CD14-positive monocyte (primary cell): ENCODE data around the gene B4GALT1. TPM values are rescaled to one million over a fixed set of nuclear protein-coding genes. Genes with fewer than 3 reads are reported as not detected.
A peak's percentile ranks its signal among the peaks of the same experiment; 100 is the strongest.

Experiments used
- DNase-seq, 3 donors: peaks; one replicate each; pipeline ENCODE4 v3.0.0-alpha.2; 2011 to 2022
- H2AFZ ChIP-seq: 2 replicates; pipeline ENCODE4 v1.6.0; 2012; ENCODE audit warnings: mild to moderate bottlenecking, low read depth, low read length, inconsistent platforms; ENCODE audit not compliant: insufficient read depth, poor library complexity, severe bottlenecking
- H3K27ac ChIP-seq, 2 donors: 1 replicate in 1 of 2; 2 replicates in 1 of 2; pipeline ENCODE4 v1.5.1; 2012 to 2013; ENCODE audit warnings: low read length in 2 of 2, control low read depth in 1 of 2, inconsistent platforms in 1 of 2, low read depth in 1 of 2, mild to moderate bottlenecking in 1 of 2
- H3K27me3 ChIP-seq, 2 donors: one replicate each; pipeline versions ENCODE4 v1.6.0 to v1.6.1; 2011 to 2013; ENCODE audit warnings: low read length in 2 of 2; ENCODE audit not compliant: control insufficient read depth in 2 of 2, insufficient read depth in 2 of 2
- H3K36me3 ChIP-seq, 2 donors: replicated peaks in 1 of 2; 1 replicate in 1 of 2; 2 replicates in 1 of 2; pipeline versions ENCODE4 v1.5.1 to v1.6.1; 2012 to 2013; ENCODE audit warnings: low read length in 2 of 2, control low read depth in 1 of 2, inconsistent platforms in 1 of 2, mild to moderate bottlenecking in 1 of 2; ENCODE audit not compliant: insufficient read depth in 2 of 2, control insufficient read depth in 1 of 2
- H3K4me1 ChIP-seq, 2 donors: 1 replicate in 1 of 2; 2 replicates in 1 of 2; pipeline versions ENCODE4 v1.5.1 to v1.6.1; 2012 to 2013; ENCODE audit warnings: low read length in 2 of 2, control low read depth in 1 of 2, inconsistent platforms in 1 of 2, mild to moderate bottlenecking in 1 of 2, moderate library complexity in 1 of 2; ENCODE audit not compliant: insufficient read depth in 2 of 2, control insufficient read depth in 1 of 2
- H3K4me2 ChIP-seq: replicated peaks from 2 replicates; pipeline ENCODE3; 2012; ENCODE audit warnings: low read length, moderate library complexity, mild to moderate bottlenecking; ENCODE audit not compliant: poor library complexity, severe bottlenecking; ENCODE audit errors: extremely low read depth
- H3K4me3 ChIP-seq, 3 experiments: fragments of 200-600 bp in 1 of 3; sonication (generic) in 1 of 3; replicated peaks in 1 of 3; 1 replicate in 2 of 3; 2 replicates in 1 of 3; pipeline ENCODE4 v1.5.1; 2011 to 2013; ENCODE audit warnings: low read length in 3 of 3, mild to moderate bottlenecking in 3 of 3, control low read depth in 2 of 3, low read depth in 2 of 3, inconsistent platforms in 1 of 3, moderate library complexity in 1 of 3
- H3K79me2 ChIP-seq: 2 replicates; pipeline ENCODE4 v1.6.0; 2012; ENCODE audit warnings: mild to moderate bottlenecking, control low read depth, inconsistent platforms, low read length, moderate library complexity; ENCODE audit not compliant: insufficient read depth
- H3K9ac ChIP-seq: 2 replicates; pipeline ENCODE4 v1.6.0; 2017; ENCODE audit warnings: low read length, mild to moderate bottlenecking; ENCODE audit not compliant: insufficient read depth, poor library complexity, severe bottlenecking
- H3K9me3 ChIP-seq, 2 donors: replicated peaks in 1 of 2; 1 replicate in 1 of 2; 2 replicates in 1 of 2; pipeline versions ENCODE4 v1.5.1 to v1.6.1; 2012 to 2013; ENCODE audit warnings: low read length in 2 of 2, control low read depth in 1 of 2; ENCODE audit not compliant: control insufficient read depth in 1 of 2, insufficient read depth in 1 of 2
- H4K20me1 ChIP-seq: 2 replicates; pipeline ENCODE4 v1.6.0; 2012; ENCODE audit warnings: mild to moderate bottlenecking, low read length, control low read depth, moderate library complexity; ENCODE audit not compliant: insufficient read depth
- H3K27ac Mint-ChIP-seq, 7 donors: one replicate each; pipeline ENCODE4 v1.8.0; 2020; ENCODE audit warnings: mild to moderate bottlenecking in 7 of 7, mixed read lengths in 7 of 7, moderate library complexity in 6 of 7, inconsistent platforms in 2 of 7
- H3K27me3 Mint-ChIP-seq, 3 donors: one replicate each; pipeline ENCODE4 v1.8.0; 2021 to 2022; ENCODE audit warnings: low read depth in 3 of 3, mild to moderate bottlenecking in 3 of 3, mixed read lengths in 3 of 3, moderate library complexity in 3 of 3, inconsistent platforms in 1 of 3
- H3K36me3 Mint-ChIP-seq, 2 donors: one replicate each; pipeline ENCODE4 v1.8.0; 2020; ENCODE audit warnings: mixed read lengths in 2 of 2, inconsistent platforms in 1 of 2, mild to moderate bottlenecking in 1 of 2
- H3K4me1 Mint-ChIP-seq: one replicate; pipeline ENCODE4 v1.8.0; 2020; ENCODE audit warnings: mild to moderate bottlenecking, mixed read lengths
- H3K4me3 Mint-ChIP-seq, 2 donors: one replicate each; pipeline ENCODE4 v1.8.0; 2020; ENCODE audit warnings: mild to moderate bottlenecking in 2 of 2, mixed read lengths in 2 of 2, moderate library complexity in 1 of 2
- H3K9me3 Mint-ChIP-seq, 7 donors: one replicate each; pipeline ENCODE4 v1.8.0; 2020 to 2022; ENCODE audit warnings: mixed read lengths in 7 of 7, mild to moderate bottlenecking in 6 of 7, moderate library complexity in 6 of 7, inconsistent platforms in 2 of 7
- WGBS: methylation state at CpG from one replicate; pipeline ENCODE4 v1.1.5; 2013; ENCODE audit warnings: missing lambda C conversion rate; ENCODE audit not compliant: insufficient coverage; 5-methylcytosine and 5-hydroxymethylcytosine counted together
- intact Hi-C, 2 donors: fragments of 100-400 bp; cut with micrococcal nuclease; formaldehyde crosslinking; loops; one replicate each; pipeline versions ENCODE4 v1.15.0 to v1.15.1; 2023
- polyA plus RNA-seq, 3 donors: library from polyadenylated mRNA; depleted of rRNA in 1 of 3; unstranded in 2 of 3; stranded (reverse) in 1 of 3; fragments of 300-500 nt in 2 of 3; fragments of >200 nt in 1 of 3; fragmentation: Illumina TruSeq in 2 of 3; gene quantifications; 1 replicate in 2 of 3; 2 replicates in 1 of 3; pipeline ENCODE4 v1.2.3, GENCODE V29; 2012 to 2021
- TF ChIP-seq, protein P1 (sequence below): fragments of 200-600 bp; IDR thresholded peaks from one replicate; pipeline ENCODE4 v1.8.0; 2022; ENCODE audit warnings: antibody characterized with exemption, mild to moderate bottlenecking

B4GALT1 gene
- polyA plus RNA-seq, 3 donors, result 27.6 to 53.7 (median 38.6) TPM

- Mint-ChIP-seq H3K36me3 (no peaks in the 10 kb centered on the region), H3K4me1 (peaks cover 7% of the 10 kb centered on the region), H3K27me3 (peaks cover 0 to 2% (median 2%) of the 10 kb centered on the region in 3 donors), H3K9me3 (peaks cover 0 to 1% (median 0%) of the 10 kb centered on the region in 7 donors), H3K4me3 (peak overlapping the region in 1 of 2 donors; percentile 42), H3K27ac (peak overlapping the region; percentile 38 to 82 (median 74))
- H3K27me3 ChIP-seq, result no peaks in the 10 kb centered on the region
- 0% methylated on average over 2 of the region's 8 CpGs for WGBS
- H3K9me3 ChIP-seq, result no peaks in the 10 kb centered on the region
- H3K27ac ChIP-seq, result peak overlapping the region in 1 of 2 donors; percentile 2
- no peak overlapping the region for H2AFZ ChIP-seq
- peaks cover 20 to 26% of the 10 kb centered on the region in 2 donors for H3K4me1 ChIP-seq
- intact Hi-C loops, result loop anchor here (5.0 kb wide), 3 partner anchors 50 to 140 kb away; no protein-coding TSS in a partner anchor
- H3K4me3 ChIP-seq, result peak overlapping the region in 1 of 3 experiments; percentile 5
- H3K79me2 ChIP-seq, result no peaks in the 10 kb centered on the region
- H4K20me1 ChIP-seq, result no peaks in the 10 kb centered on the region
- TF ChIP-seq, protein P1, sequence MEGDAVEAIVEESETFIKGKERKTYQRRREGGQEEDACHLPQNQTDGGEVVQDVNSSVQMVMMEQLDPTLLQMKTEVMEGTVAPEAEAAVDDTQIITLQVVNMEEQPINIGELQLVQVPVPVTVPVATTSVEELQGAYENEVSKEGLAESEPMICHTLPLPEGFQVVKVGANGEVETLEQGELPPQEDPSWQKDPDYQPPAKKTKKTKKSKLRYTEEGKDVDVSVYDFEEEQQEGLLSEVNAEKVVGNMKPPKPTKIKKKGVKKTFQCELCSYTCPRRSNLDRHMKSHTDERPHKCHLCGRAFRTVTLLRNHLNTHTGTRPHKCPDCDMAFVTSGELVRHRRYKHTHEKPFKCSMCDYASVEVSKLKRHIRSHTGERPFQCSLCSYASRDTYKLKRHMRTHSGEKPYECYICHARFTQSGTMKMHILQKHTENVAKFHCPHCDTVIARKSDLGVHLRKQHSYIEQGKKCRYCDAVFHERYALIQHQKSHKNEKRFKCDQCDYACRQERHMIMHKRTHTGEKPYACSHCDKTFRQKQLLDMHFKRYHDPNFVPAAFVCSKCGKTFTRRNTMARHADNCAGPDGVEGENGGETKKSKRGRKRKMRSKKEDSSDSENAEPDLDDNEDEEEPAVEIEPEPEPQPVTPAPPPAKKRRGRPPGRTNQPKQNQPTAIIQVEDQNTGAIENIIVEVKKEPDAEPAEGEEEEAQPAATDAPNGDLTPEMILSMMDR, result no peak
- peak in 1 of 3 donors; percentile 4 for DNase-seq
- no peaks in the 10 kb centered on the region for H3K36me3 ChIP-seq
- H3K9ac ChIP-seq, result no peak overlapping the region
- H3K4me2 ChIP-seq, result peak overlapping the region; percentile 31
Measured at GRCh38 chr9:33082538-33083326, 84.4 kb downstream of the B4GALT1 start.

DNA sequence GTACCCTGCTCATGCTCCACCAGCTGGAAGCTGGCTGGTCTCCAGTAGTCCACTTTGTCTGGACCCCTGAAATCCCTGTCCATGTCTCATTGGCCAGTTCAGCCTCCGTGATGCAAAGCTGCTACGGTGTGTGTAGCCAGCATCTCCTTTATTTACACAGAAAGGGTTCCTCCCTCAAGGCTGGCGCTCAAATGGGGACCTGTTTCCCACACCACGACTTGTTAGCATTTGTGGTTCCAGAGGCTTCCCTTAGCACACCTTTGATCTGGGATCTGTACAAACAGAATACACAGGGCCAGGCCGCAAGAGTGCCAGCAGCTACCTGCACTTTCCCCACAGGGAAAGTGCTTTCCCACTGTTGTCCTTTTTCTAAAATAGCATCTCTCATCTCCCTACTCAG lies 85.0 kb downstream of the B4GALT1 start:
- 62% methylated on average over 5 of the region's 5 CpGs for WGBS

More for the DNA sequence above, 85.0 kb downstream of the B4GALT1 start:
- Mint-ChIP-seq H3K27ac (peak overlapping the region in 6 of 7 donors; percentile 23 to 82 (median 58)), H3K27me3 (peaks cover 0 to 2% (median 2%) of the 10 kb centered on the region in 3 donors), H3K36me3 (no peaks in the 10 kb centered on the region), H3K4me3 (peak overlapping the region in 1 of 2 donors; percentile 42), H3K9me3 (peaks cover 0 to 1% (median 0%) of the 10 kb centered on the region in 7 donors), H3K4me1 (peaks cover 7% of the 10 kb centered on the region)
- Histone ChIP-seq H3K9me3 (no peaks in the 10 kb centered on the region), H3K4me3 (peak overlapping the region in 1 of 3 experiments; percentile 5), H3K79me2 (no peaks in the 10 kb centered on the region), H4K20me1 (no peaks in the 10 kb centered on the region), H3K4me1 (peaks cover 21 to 26% of the 10 kb centered on the region in 2 donors), H2AFZ (no peak overlapping the region), H3K27ac (peak overlapping the region in 1 of 2 donors; percentile 2), H3K9ac (no peak overlapping the region), H3K27me3 (no peaks in the 10 kb centered on the region), H3K36me3 (no peaks in the 10 kb centered on the region), H3K4me2 (peak overlapping the region; percentile 31)
- DNase-seq, result no peak
- intact Hi-C loops, result loop anchor here (5.0 kb wide), 3 partner anchors 50 to 140 kb away; no protein-coding TSS in a partner anchor
- TF ChIP-seq, protein P1, result no peak
